Tongue (tissue), 2 donors: ENCODE measurements around the gene CAPN15. TPM values are rescaled to one million over a fixed set of nuclear protein-coding genes. Genes with fewer than 3 reads are reported as not detected.
"Not testable (repeated sequence)": the region's sequence is repeated elsewhere in the genome, so short reads cannot be mapped to it uniquely, and the experiment has no call there.

Experiments
- DNase-seq: peaks from one replicate; pipeline ENCODE4 v3.0.0-alpha.2; 2015
- total RNA-seq: library from RNA; depleted of rRNA; stranded (reverse); fragments of >200 nt; gene quantifications from one replicate; pipeline ENCODE4 v1.2.3, GENCODE V29; 2014

Gene CAPN15
- total RNA-seq = 23.7 TPM

- DNase-seq = peak; percentile 95
Observed at GRCh38 chr16:527015-527903, at the start of gene CAPN15. Gene CAPN15 (plus strand): TSS chr16:527712. CDS start chr16:546839, 19,127 bp downstream.

GRCh38 chr16:478287-478686 lies 49.2 kb upstream of the CAPN15 start:
- not testable (repeated sequence) for DNase-seq

- no peak for DNase-seq
Observed at GRCh38 chr16:482468-483185, 44.9 kb upstream of the CAPN15 start.

GRCh38 chr16:483341-484075 lies 44.0 kb upstream of the CAPN15 start:
- DNase-seq = no peak

GRCh38 chr16:489606-490005 lies 37.9 kb upstream of the CAPN15 start:
- DNase-seq = no peak

- DNase-seq = no peak
Observed at GRCh38 chr16:490768-491167, 36.7 kb upstream of the CAPN15 start.

- DNase-seq = no peak
Observed at GRCh38 chr16:491220-491919, 36.1 kb upstream of the CAPN15 start.

- DNase-seq = no peak
Observed at GRCh38 chr16:492211-492875, 35.2 kb upstream of the CAPN15 start.

GRCh38 chr16:494676-495075 lies 32.8 kb upstream of the CAPN15 start:
- not testable (repeated sequence) for DNase-seq

- peak; percentile 37 for DNase-seq
Observed at GRCh38 chr16:495127-495748, 32.3 kb upstream of the CAPN15 start.

GRCh38 chr16:496097-496886 lies 31.2 kb upstream of the CAPN15 start:
- DNase-seq = no peak

GRCh38 chr16:497258-497657 lies 30.3 kb upstream of the CAPN15 start:
- DNase-seq = no peak

- no peak for DNase-seq
Observed at GRCh38 chr16:499924-500323, 27.6 kb upstream of the CAPN15 start.

- DNase-seq = no peak
Observed at GRCh38 chr16:500709-501108, 26.8 kb upstream of the CAPN15 start.

GRCh38 chr16:502179-502943 lies 25.2 kb upstream of the CAPN15 start:
- no peak for DNase-seq

- no peak for DNase-seq
Observed at GRCh38 chr16:503150-504071, 24.1 kb upstream of the CAPN15 start.

- no peak for DNase-seq
Observed at GRCh38 chr16:505479-506245, 21.9 kb upstream of the CAPN15 start.

- no peak for DNase-seq
Observed at GRCh38 chr16:506246-506546, 21.3 kb upstream of the CAPN15 start.
